Measurements from ENCODE around the gene TRIO.

The TRIO gene

GRCh38 chr5:14444161-14444560 lies 301.0 kb downstream of the TRIO start:
- H3K27ac Mint-ChIP-seq: no peak overlapping the region
- peaks cover 3% of the 10 kb centered on the region for H3K27me3 Mint-ChIP-seq (ENCODE audit: low read depth)
- H3K4me3 Mint-ChIP-seq: no peak overlapping the region
- H3K4me1 Mint-ChIP-seq (ENCODE audit: low read depth): no peaks in the 10 kb centered on the region
- H3K36me3 Mint-ChIP-seq (ENCODE audit: low read depth): no peaks in the 10 kb centered on the region
- no peaks in the 10 kb centered on the region for H3K9me3 Mint-ChIP-seq

GRCh38 chr5:14445013-14445412 lies 301.9 kb downstream of the TRIO start:
- Mint-ChIP-seq H3K4me3 (no peak overlapping the region), H3K27ac (no peak overlapping the region), H3K4me1 (ENCODE audit: low read depth) (no peaks in the 10 kb centered on the region), H3K27me3 (ENCODE audit: low read depth) (peaks cover 3% of the 10 kb centered on the region), H3K36me3 (ENCODE audit: low read depth) (no peaks in the 10 kb centered on the region), H3K9me3 (no peaks in the 10 kb centered on the region)

- Mint-ChIP-seq H3K36me3 (ENCODE audit: low read depth) (no peaks in the 10 kb centered on the region), H3K27ac (no peak overlapping the region), H3K27me3 (ENCODE audit: low read depth) (peaks cover 3% of the 10 kb centered on the region), H3K4me1 (ENCODE audit: low read depth) (no peaks in the 10 kb centered on the region), H3K9me3 (no peaks in the 10 kb centered on the region), H3K4me3 (no peak overlapping the region)
Measured at GRCh38 chr5:14445576-14446290, 302.6 kb downstream of the TRIO start.

- no peak overlapping the region for H3K4me3 Mint-ChIP-seq
- no peaks in the 10 kb centered on the region for H3K36me3 Mint-ChIP-seq (ENCODE audit: low read depth)
- no peaks in the 10 kb centered on the region for H3K9me3 Mint-ChIP-seq
- no peaks in the 10 kb centered on the region for H3K4me1 Mint-ChIP-seq (ENCODE audit: low read depth)
- no peak overlapping the region for H3K27ac Mint-ChIP-seq
- no peaks in the 10 kb centered on the region for H3K27me3 Mint-ChIP-seq (ENCODE audit: low read depth)
Measured at GRCh38 chr5:14447958-14448911, 305.1 kb downstream of the TRIO start.

- no peak overlapping the region for H3K27ac Mint-ChIP-seq
- H3K9me3 Mint-ChIP-seq: no peaks in the 10 kb centered on the region
- no peak overlapping the region for H3K4me3 Mint-ChIP-seq
- H3K4me1 Mint-ChIP-seq (ENCODE audit: low read depth): no peaks in the 10 kb centered on the region
- H3K36me3 Mint-ChIP-seq (ENCODE audit: low read depth): no peaks in the 10 kb centered on the region
- no peaks in the 10 kb centered on the region for H3K27me3 Mint-ChIP-seq (ENCODE audit: low read depth)
Measured at GRCh38 chr5:14449052-14449661, 306.0 kb downstream of the TRIO start.

GRCh38 chr5:14450018-14450524 lies 306.9 kb downstream of the TRIO start:
- H3K4me1 Mint-ChIP-seq (ENCODE audit: low read depth): no peaks in the 10 kb centered on the region
- H3K9me3 Mint-ChIP-seq: no peaks in the 10 kb centered on the region
- no peak overlapping the region for H3K27ac Mint-ChIP-seq
- H3K27me3 Mint-ChIP-seq (ENCODE audit: low read depth): no peaks in the 10 kb centered on the region
- no peaks in the 10 kb centered on the region for H3K36me3 Mint-ChIP-seq (ENCODE audit: low read depth)
- no peak overlapping the region for H3K4me3 Mint-ChIP-seq

GRCh38 chr5:14450742-14451141 lies 307.6 kb downstream of the TRIO start:
- Mint-ChIP-seq H3K9me3 (no peaks in the 10 kb centered on the region), H3K36me3 (ENCODE audit: low read depth) (no peaks in the 10 kb centered on the region), H3K4me3 (no peak overlapping the region), H3K27ac (no peak overlapping the region), H3K4me1 (ENCODE audit: low read depth) (no peaks in the 10 kb centered on the region), H3K27me3 (ENCODE audit: low read depth) (no peaks in the 10 kb centered on the region)

- no peaks in the 10 kb centered on the region for H3K36me3 Mint-ChIP-seq (ENCODE audit: low read depth)
- H3K27ac Mint-ChIP-seq: no peak overlapping the region
- no peaks in the 10 kb centered on the region for H3K4me1 Mint-ChIP-seq (ENCODE audit: low read depth)
- no peaks in the 10 kb centered on the region for H3K9me3 Mint-ChIP-seq
- H3K27me3 Mint-ChIP-seq (ENCODE audit: low read depth): no peaks in the 10 kb centered on the region
- H3K4me3 Mint-ChIP-seq: no peak overlapping the region
Measured at GRCh38 chr5:14451871-14452270, 308.7 kb downstream of the TRIO start.

GRCh38 chr5:14452685-14453454 lies 309.7 kb downstream of the TRIO start:
- H3K36me3 Mint-ChIP-seq (ENCODE audit: low read depth): no peaks in the 10 kb centered on the region
- no peak overlapping the region for H3K4me3 Mint-ChIP-seq
- no peaks in the 10 kb centered on the region for H3K4me1 Mint-ChIP-seq (ENCODE audit: low read depth)
- H3K27me3 Mint-ChIP-seq (ENCODE audit: low read depth): no peaks in the 10 kb centered on the region
- H3K27ac Mint-ChIP-seq: no peak overlapping the region
- no peaks in the 10 kb centered on the region for H3K9me3 Mint-ChIP-seq

- Mint-ChIP-seq H3K9me3 (no peaks in the 10 kb centered on the region), H3K27me3 (ENCODE audit: low read depth) (no peaks in the 10 kb centered on the region), H3K36me3 (ENCODE audit: low read depth) (no peaks in the 10 kb centered on the region), H3K4me3 (no peak overlapping the region), H3K4me1 (ENCODE audit: low read depth) (no peaks in the 10 kb centered on the region), H3K27ac (no peak overlapping the region)
Measured at GRCh38 chr5:14453481-14453880, 310.3 kb downstream of the TRIO start.

- H3K4me1 Mint-ChIP-seq (ENCODE audit: low read depth): no peaks in the 10 kb centered on the region
- H3K36me3 Mint-ChIP-seq (ENCODE audit: low read depth): no peaks in the 10 kb centered on the region
- no peak overlapping the region for H3K27ac Mint-ChIP-seq
- H3K9me3 Mint-ChIP-seq: no peaks in the 10 kb centered on the region
- H3K4me3 Mint-ChIP-seq: no peak overlapping the region
- no peaks in the 10 kb centered on the region for H3K27me3 Mint-ChIP-seq (ENCODE audit: low read depth)
Measured at GRCh38 chr5:14455814-14456321, 312.7 kb downstream of the TRIO start.

GRCh38 chr5:14457476-14457875 lies 314.3 kb downstream of the TRIO start:
- Mint-ChIP-seq H3K4me3 (no peak overlapping the region), H3K9me3 (no peaks in the 10 kb centered on the region), H3K4me1 (ENCODE audit: low read depth) (no peaks in the 10 kb centered on the region), H3K27me3 (ENCODE audit: low read depth) (no peaks in the 10 kb centered on the region), H3K36me3 (ENCODE audit: low read depth) (no peaks in the 10 kb centered on the region), H3K27ac (no peak overlapping the region)

GRCh38 chr5:14458414-14458813 lies 315.3 kb downstream of the TRIO start:
- no peaks in the 10 kb centered on the region for H3K4me1 Mint-ChIP-seq (ENCODE audit: low read depth)
- no peak overlapping the region for H3K27ac Mint-ChIP-seq
- H3K4me3 Mint-ChIP-seq: no peak overlapping the region
- no peaks in the 10 kb centered on the region for H3K36me3 Mint-ChIP-seq (ENCODE audit: low read depth)
- H3K27me3 Mint-ChIP-seq (ENCODE audit: low read depth): no peaks in the 10 kb centered on the region
- no peaks in the 10 kb centered on the region for H3K9me3 Mint-ChIP-seq

GRCh38 chr5:14460844-14461398 lies 317.8 kb downstream of the TRIO start:
- Mint-ChIP-seq H3K4me3 (no peak overlapping the region), H3K9me3 (no peaks in the 10 kb centered on the region), H3K36me3 (ENCODE audit: low read depth) (no peaks in the 10 kb centered on the region), H3K27ac (no peak overlapping the region), H3K27me3 (ENCODE audit: low read depth) (no peaks in the 10 kb centered on the region), H3K4me1 (ENCODE audit: low read depth) (no peaks in the 10 kb centered on the region)
